ENCODE data around the gene LCE2C.
"Not testable (repeated sequence)": the region's sequence is repeated elsewhere in the genome, so short reads cannot be mapped to it uniquely, and the experiment has no call there.

The LCE2C gene

DNA sequence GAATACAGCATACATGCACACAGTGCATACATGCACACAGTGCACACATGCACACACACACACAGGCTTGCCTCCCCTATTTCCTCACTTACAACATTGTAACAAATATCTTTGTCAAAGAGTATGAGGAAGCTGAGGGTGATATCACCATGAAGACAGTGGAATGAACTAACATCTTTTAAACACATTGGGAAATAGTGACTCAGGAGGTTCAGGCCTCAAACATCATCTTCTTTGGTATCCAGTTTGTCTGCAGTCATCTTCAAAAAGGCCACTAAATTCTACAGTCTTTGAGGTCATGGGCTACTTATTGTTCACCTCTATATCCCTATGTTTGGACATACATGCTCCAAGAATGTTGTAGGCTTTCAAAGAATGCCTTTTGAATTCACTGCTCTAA, 8.8 kb downstream of the LCE2C start:
- Mint-ChIP-seq H3K27ac (no peak overlapping the region), H3K27me3 (peaks cover 54% of the 10 kb centered on the region), H3K36me3 (no peaks in the 10 kb centered on the region), H3K4me3 (no peak overlapping the region), H3K9me3 (no peaks in the 10 kb centered on the region), H3K4me1 (no peaks in the 10 kb centered on the region)
- no peak for ATAC-seq

DNA sequence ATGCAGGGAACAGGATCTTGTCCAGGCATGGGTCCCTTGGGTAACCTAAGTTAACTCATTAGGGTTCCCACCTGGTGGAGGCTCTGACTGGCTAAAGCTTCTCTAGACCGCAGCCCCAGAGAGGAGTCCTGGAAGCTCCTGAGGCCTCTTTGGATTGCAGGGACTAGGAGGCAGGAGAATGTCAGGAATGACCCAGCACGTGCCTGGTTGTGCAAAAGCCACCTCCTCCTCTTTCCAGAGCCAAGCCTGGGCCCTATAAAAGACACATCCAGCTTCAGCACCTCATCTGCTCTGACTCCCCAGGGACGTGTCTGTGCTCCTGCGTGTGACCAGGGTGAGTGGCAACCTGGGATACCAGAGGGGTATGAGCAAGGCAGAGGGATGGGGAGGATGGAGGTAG, 10.7 kb downstream of the LCE2C start, which contains the start of gene LCE2B:
LCE2B (plus strand) TSS at position 301 of the 400 bp plus-strand sequence. CDS start 721 bp downstream, outside the sequence.
- not testable (repeated sequence) for H3K4me1 Mint-ChIP-seq, ATAC-seq, H3K4me3 Mint-ChIP-seq, H3K9me3 Mint-ChIP-seq, H3K36me3 Mint-ChIP-seq, H3K27ac Mint-ChIP-seq
- H3K27me3 Mint-ChIP-seq: peaks cover 51% of the 10 kb centered on the region

DNA sequence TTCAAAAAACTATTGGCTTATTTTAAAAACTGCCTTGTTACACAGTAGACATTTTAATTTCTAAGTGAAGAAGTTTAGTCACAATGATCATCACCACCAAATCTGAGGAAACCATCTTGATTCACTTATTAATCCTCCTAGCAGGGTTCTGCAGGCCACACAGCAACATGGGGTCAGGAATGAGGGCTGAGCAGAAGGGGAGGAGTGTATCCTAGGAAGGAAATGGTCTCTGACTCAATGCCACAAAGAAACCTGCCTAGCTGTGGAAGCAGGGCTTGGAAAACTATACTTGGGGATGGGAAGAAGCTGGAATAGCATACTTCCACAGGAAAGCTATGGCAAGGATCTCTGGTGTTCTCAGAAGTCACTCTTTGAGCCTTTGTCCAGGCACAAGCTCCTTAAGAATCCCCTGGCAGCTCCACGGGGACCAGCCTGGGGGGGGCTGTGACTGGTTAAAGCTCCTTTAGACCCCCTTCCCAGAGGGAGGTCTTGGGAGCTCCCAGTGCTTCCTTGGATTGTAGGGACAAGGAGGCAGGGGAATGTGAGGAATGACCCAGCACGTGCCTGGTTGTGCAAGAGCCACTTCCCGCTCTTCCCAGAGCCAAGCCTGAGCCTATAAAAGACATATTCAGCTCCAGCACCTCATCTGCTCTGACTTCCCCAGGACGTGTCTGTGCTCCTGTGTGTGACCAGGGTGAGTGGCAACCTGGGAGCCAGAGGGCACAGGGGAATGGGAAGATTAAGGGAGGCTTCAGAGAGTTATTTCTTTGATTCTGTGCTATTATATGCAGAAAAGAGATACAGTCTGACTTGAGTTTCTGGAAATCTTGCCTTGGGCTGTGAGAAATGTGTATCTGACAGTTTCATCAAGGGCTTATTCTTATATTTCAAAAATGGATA, 22.9 kb downstream of the LCE2C start, which contains the start of gene LCE2A:
LCE2A (plus strand) TSS at position 645 of the 900 bp plus-strand sequence. CDS start 557 bp downstream, outside the sequence.
- Mint-ChIP-seq H3K36me3 (no peaks in the 10 kb centered on the region), H3K27ac (no peak within 1 kb of the TSS), H3K27me3 (no peaks in the 10 kb centered on the region), H3K4me1 (no peaks in the 10 kb centered on the region), H3K9me3 (peaks cover 1% of the 10 kb centered on the region), H3K4me3 (no peak within 1 kb of the TSS)
- peak; percentile 20 for ATAC-seq

DNA sequence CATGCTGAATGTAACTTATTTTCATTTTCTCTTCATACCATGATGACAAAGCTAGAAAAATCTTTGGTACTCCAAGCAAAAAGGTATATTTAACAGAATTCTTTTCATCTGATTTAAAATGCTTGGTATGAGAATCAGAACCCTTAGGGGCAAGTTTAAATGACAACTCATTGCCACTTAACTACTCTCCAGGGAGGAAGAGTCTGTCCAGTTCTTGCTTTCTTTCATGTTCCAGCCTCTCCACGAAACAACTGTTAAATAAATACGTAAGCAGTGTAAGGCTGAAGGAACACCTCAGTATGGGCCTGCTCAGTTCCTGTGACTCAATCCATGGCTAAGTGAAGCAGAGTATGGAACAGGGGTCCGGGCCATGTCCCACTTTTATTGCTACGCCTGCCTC, 24.7 kb downstream of the LCE2C start:
- no peak for ATAC-seq
- Mint-ChIP-seq H3K36me3 (no peaks in the 10 kb centered on the region), H3K4me3 (no peak overlapping the region), H3K27ac (no peak overlapping the region), H3K9me3 (no peaks in the 10 kb centered on the region), H3K27me3 (no peaks in the 10 kb centered on the region), H3K4me1 (no peaks in the 10 kb centered on the region)

DNA sequence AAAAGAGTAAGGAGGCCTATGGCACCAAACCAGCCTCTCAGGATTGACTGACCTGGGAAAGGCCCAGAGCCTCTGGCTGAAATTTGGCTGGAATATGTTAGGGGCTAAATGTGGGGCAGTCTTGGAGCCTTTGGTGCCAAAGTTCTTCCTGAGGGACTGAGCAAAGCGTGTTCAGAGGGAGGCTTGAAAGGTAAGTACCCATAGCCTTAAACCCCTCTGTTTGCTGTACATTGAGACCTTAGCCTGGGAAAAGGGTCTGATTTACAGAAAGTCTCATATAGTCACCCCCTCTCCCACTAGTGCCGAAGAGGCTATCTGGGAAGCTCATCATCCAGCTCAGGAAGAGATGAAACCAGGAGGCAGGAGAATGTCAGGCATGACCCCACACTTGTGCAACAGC, 32.8 kb downstream of the LCE2C start, which contains the start of gene LCE4A:
LCE4A (plus strand) TSS at position 301 of the 400 bp plus-strand sequence. CDS start 916 bp downstream, outside the sequence.
- peaks cover 9% of the 10 kb centered on the region for H3K27me3 Mint-ChIP-seq
- H3K27ac Mint-ChIP-seq: no peak within 1 kb of the TSS
- no peak within 1 kb of the TSS for H3K4me3 Mint-ChIP-seq
- H3K9me3 Mint-ChIP-seq: peaks cover 3% of the 10 kb centered on the region
- H3K36me3 Mint-ChIP-seq: no peaks in the 10 kb centered on the region
- H3K4me1 Mint-ChIP-seq: no peaks in the 10 kb centered on the region
- ATAC-seq: no peak

DNA sequence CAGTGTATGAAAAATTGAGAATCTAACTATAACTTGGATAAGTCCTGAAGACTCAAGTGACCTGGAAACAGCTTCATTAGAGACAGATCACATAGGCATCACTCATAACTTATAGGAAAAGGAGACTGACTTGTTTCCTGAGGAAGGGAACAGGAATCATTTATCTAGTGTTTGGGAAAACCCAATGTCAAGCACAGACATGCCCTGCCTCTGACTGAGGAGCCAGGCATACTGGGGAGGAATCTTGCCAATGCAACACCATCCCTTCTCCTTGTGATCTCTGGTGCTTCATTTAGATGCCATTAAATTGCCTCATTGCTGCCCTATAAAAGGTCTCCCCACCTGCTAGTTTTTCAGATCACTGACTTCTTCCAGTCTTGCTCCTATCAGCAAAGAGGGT, 43.2 kb downstream of the LCE2C start:
- Mint-ChIP-seq H3K9me3 (peaks cover 5% of the 10 kb centered on the region), H3K36me3 (no peaks in the 10 kb centered on the region), H3K27me3 (no peaks in the 10 kb centered on the region), H3K4me3 (no peak overlapping the region), H3K4me1 (no peaks in the 10 kb centered on the region), H3K27ac (no peak overlapping the region)
- no peak for ATAC-seq

DNA sequence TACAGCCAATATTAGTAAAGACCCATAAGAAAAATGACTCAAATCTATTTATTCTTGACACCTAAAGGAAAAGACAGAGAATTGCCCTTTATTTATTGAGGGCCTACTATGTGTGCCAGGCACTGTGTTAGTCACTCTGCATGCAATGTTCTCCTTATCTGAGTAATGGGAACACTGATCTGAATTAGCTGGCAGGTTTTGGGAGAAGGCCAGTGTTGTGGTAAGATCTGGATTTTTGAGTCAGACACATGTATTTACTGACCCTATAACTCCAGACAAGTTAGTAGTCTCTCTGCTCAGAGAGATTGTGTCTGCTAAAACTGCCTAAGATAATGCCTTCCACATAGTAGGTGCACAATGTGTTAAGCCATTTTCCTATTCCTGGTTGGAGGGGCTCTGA, 50.2 kb downstream of the LCE2C start:
- Mint-ChIP-seq H3K4me3 (no peak overlapping the region), H3K36me3 (no peaks in the 10 kb centered on the region), H3K27ac (no peak overlapping the region), H3K27me3 (peaks cover 10% of the 10 kb centered on the region), H3K9me3 (no peaks in the 10 kb centered on the region), H3K4me1 (no peaks in the 10 kb centered on the region)
- ATAC-seq: no peak
